NCI-H146 (cell line): ENCODE data around the gene IREB2.

ENCODE experiments used
- DNase-seq: peaks from one replicate; lab custom pipeline; 2025; lab: John Stamatoyannopoulos, UW

Gene IREB2

GRCh38 chr15:78437107-78437761 is 782 bp upstream of the IREB2 start:
- peak; percentile 25 for DNase-seq

GRCh38 chr15:78438619-78439285 is 736 bp downstream of the IREB2 start:
- DNase-seq = peak; percentile 18

- no peak for DNase-seq
These were observed 2.7 kb downstream of the IREB2 start for GRCh38 chr15:78440375-78441373.

- no peak for DNase-seq
These were observed 6.2 kb downstream of the IREB2 start for GRCh38 chr15:78444255-78444654.

- no peak for DNase-seq
These were observed 7.9 kb downstream of the IREB2 start for GRCh38 chr15:78445875-78446274.

GRCh38 chr15:78446551-78446950 is 8.5 kb downstream of the IREB2 start:
- no peak for DNase-seq

GRCh38 chr15:78448441-78449219 is 10.6 kb downstream of the IREB2 start:
- no peak for DNase-seq

GRCh38 chr15:78449220-78449999 is 11.4 kb downstream of the IREB2 start:
- no peak for DNase-seq

GRCh38 chr15:78450285-78450858 is 12.4 kb downstream of the IREB2 start:
- DNase-seq = no peak

GRCh38 chr15:78452485-78452884 is 14.5 kb downstream of the IREB2 start:
- no peak for DNase-seq

GRCh38 chr15:78453447-78453846 is 15.4 kb downstream of the IREB2 start:
- no peak for DNase-seq

- no peak for DNase-seq
These were observed 17.0 kb downstream of the IREB2 start for GRCh38 chr15:78454992-78455391.

- no peak for DNase-seq
These were observed 17.7 kb downstream of the IREB2 start for GRCh38 chr15:78455749-78456148.

- DNase-seq = no peak
These were observed 18.4 kb downstream of the IREB2 start for GRCh38 chr15:78456426-78456825.

- no peak for DNase-seq
These were observed 19.1 kb downstream of the IREB2 start for GRCh38 chr15:78457101-78457500.

GRCh38 chr15:78460737-78461136 is 22.7 kb downstream of the IREB2 start:
- DNase-seq = no peak

GRCh38 chr15:78461171-78461888 is 23.3 kb downstream of the IREB2 start:
- DNase-seq = no peak

- no peak for DNase-seq
These were observed 31.0 kb downstream of the IREB2 start for GRCh38 chr15:78469031-78469430.

GRCh38 chr15:78477295-78477694 is 39.3 kb downstream of the IREB2 start:
- no peak for DNase-seq

- DNase-seq = no peak
These were observed 41.6 kb downstream of the IREB2 start for GRCh38 chr15:78479650-78480049.
